GM19324 (cell line): ENCODE data around the gene TAMALIN.

Experiments used
- ATAC-seq: cut with Tn5 transposase; IDR thresholded peaks from one replicate; pipeline ENCODE4 v1.9.1; 2021; ENCODE audit warnings: mild to moderate bottlenecking, moderate library complexity; ENCODE audit not compliant: unreplicated experiment, low FRiP score

The TAMALIN gene

DNA sequence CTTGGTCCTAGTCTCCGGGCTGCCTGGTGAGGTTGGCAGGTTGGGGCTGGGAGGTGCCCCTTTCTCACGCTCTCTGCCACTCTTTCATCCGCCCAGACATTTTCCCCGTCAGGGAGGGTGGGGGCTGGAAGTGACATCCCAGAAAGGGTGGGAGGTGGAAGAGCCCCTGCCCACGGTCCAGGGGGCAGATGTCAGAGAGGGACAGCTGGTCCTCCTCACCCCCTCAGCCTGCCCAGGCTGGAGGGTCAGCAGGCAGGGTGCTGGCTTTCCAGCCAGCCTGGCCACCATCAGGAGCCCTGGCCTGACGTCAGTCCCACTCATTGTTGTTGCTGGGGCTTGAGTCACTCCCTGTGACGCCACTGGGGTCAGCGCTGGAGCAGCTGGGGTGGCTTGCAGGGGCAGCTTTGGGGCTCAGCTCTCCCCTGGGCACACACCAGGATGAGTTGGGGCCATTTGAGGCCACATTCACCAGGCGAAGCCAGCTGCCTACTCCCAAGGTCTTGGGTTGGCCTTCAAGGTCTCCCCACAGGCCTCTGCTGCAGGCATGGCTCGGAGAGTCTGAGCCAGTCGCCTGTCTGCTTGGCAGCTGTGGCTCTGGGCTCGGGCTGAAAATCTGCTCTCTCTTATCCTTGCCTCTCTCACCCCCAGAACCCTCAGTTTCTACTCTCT is 57.4 kb downstream of the TAMALIN start:
- no peak for ATAC-seq
